Muscle of back (tissue), 13 donors: ENCODE results near the gene TUBB4B. TPM values are rescaled to one million over a fixed set of nuclear protein-coding genes. Genes with fewer than 3 reads are reported as not detected.
A peak's percentile ranks its signal among the peaks of the same experiment; 100 is the strongest.

Experiments used
- DNase-seq, 3 donors: peaks; one replicate each; pipeline versions ENCODE4 v3.0.0 to v3.0.0-alpha.2; 2013
- long read RNA-seq, 9 donors: transcript quantifications; one replicate each; lab custom pipeline, GENCODE V29; 2026
- polyA plus RNA-seq, 10 donors: library from polyadenylated mRNA; unstranded; fragments of 120-200 nt; gene quantifications; one replicate each; pipeline ENCODE4 v1.2.1, GENCODE V29; 2013; ENCODE audit not compliant: insufficient read length in 10 of 10

Gene TUBB4B
- polyA plus RNA-seq: 100 to 1,000 TPM; 125 to 258 (median 160) TPM
- long read RNA-seq, donor 1, transcript TUBB4B-201 (4 exons, 1,637 nt): major isoform, 85 of 93 reads
- long read RNA-seq, donor 1, partial matches to known transcripts: 6 of 93 reads
- long read RNA-seq, donor 1, other reads (novel, unspliced or antisense): 0 of 93 reads
- long read RNA-seq, donor 2, transcript TUBB4B-201 (4 exons, 1,637 nt): major isoform, 73 of 73 reads
- long read RNA-seq, donor 2, partial matches to known transcripts: 0 of 73 reads
- long read RNA-seq, donor 2, other reads (novel, unspliced or antisense): 0 of 73 reads
- long read RNA-seq, donor 3: 0 reads
- long read RNA-seq, donor 4, transcript TUBB4B-201 (4 exons, 1,637 nt): major isoform, 50 of 51 reads
- long read RNA-seq, donor 4, partial matches to known transcripts: 0 of 51 reads
- long read RNA-seq, donor 4, other reads (novel, unspliced or antisense): 0 of 51 reads
- long read RNA-seq, donor 5, transcript TUBB4B-201 (4 exons, 1,637 nt): major isoform, 85 of 201 reads
- long read RNA-seq, donor 5, partial matches to known transcripts: 116 of 201 reads
- long read RNA-seq, donor 5, other reads (novel, unspliced or antisense): 0 of 201 reads
- long read RNA-seq, donor 6, transcript TUBB4B-201 (4 exons, 1,637 nt): major isoform, 94 of 105 reads
- long read RNA-seq, donor 6, partial matches to known transcripts: 11 of 105 reads
- long read RNA-seq, donor 6, other reads (novel, unspliced or antisense): 0 of 105 reads
- long read RNA-seq, donor 7, transcript TUBB4B-201 (4 exons, 1,637 nt): major isoform, 56 of 56 reads
- long read RNA-seq, donor 7, partial matches to known transcripts: 0 of 56 reads
- long read RNA-seq, donor 7, other reads (novel, unspliced or antisense): 0 of 56 reads
- long read RNA-seq, donor 8, transcript TUBB4B-201 (4 exons, 1,637 nt): major isoform, 75 of 78 reads
- long read RNA-seq, donor 8, partial matches to known transcripts: 0 of 78 reads
- long read RNA-seq, donor 8, other reads (novel, unspliced or antisense): 0 of 78 reads
- long read RNA-seq, donor 9, transcript TUBB4B-201 (4 exons, 1,637 nt): major isoform, 7 of 16 reads
- long read RNA-seq, donor 9, partial matches to known transcripts: 9 of 16 reads
- long read RNA-seq, donor 9, other reads (novel, unspliced or antisense): 0 of 16 reads

DNA sequence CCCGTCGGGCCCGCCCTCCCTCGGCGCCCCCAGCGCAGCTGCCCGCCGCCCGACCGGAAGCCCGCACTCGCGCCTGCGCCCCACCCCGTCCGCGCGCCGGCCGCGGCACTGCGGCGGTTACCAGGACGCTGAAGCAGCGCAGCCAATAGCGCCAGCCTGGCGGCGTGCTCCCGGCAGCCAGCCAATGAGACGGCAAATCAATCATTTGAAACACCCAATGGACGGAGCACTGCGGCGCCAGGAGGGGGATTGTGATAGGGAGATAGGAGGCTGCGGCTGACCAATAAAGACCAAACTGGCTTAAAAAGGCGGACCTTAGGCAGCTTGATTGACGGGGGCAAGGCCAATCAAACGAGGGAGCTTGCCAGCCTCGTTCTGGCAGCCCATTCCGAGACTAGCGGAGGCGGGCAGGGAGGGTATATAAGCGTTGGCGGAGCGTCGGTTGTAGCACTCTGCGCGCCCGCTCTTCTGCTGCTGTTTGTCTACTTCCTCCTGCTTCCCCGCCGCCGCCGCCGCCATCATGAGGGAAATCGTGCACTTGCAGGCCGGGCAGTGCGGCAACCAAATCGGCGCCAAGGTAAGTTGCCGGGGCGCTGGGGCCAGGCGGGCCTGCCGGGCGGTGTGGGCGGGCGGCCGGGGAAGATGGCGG lies at the start of gene TUBB4B:
TSS of gene TUBB4B (plus strand) at position 447 of the 649 bp plus-strand sequence. CDS start at position 521, 74 bp downstream.
- peak; percentile 100 for DNase-seq

DNA sequence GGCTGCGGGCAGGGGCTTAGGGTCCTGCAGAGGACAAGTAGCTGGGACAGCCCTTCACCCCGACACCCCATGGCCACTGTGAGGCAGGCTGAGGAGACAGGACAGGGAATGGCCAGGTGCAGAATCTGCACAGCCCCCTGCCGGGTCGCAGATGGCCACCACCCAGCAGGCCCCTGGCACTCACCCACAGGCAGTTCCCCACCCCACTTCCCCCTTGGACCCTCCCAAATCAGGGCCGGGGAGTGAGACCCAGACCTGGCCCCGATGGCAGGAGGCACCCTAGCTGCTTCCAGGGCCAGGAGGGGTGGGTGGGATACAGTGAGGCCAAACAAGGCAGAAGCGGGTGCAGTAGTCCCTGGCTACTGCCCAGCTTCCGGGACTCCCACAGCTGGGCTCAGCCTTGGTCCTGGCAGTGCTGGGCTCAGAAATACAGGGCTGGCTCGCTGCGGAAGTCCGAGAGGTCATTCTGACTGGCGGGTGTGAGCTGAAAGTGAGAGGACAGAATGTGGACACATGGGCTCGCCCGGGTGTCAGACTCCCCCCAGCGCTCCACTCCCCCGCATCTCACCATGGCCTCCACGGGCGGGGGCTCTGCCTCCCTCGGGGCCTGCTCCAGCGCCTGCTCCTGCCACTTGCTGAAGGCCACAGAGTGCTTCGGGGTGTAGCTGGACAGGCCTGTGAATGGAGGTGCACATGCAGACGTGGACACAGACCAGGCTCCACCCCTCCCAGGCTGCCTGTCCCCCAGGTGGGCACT lies 49.2 kb upstream of the TUBB4B start:
- no peak for DNase-seq

DNA sequence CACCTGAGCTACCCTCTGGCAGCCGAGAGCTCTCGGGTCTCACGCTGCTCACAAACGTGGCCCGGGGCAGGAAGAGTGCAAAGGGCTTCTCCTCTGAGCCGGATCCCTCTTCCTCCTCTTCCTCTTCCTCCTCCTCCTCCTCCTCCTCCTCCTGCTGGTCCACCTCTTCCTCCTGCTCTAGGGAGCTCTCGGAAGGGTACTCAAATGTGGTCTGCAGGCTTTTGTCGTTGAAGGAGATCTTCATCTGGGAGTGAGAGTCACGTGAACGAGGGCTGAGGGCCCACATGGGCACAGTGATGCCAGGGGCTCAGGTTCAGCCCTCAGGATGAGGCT lies 48.7 kb upstream of the TUBB4B start:
- no peak for DNase-seq

DNA sequence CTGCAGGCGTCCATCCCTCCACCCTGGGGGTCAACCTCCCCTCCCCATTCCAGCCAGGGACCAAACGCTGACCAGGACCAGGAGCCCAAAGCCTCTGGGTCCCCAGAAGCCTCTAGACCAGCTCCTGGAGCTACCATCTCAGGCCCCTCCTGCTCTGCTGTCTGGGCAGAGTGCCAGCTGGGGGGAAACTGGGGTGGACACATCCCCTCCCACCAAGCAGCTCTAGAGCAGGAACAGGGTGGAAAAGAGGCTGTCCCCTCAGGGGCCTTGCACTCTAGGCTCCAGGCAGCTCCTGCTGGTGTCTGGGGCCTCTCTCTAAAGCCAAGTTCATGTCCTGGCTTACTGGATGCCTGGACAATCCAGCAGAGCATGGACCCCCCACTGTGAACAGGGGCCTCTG lies 48.2 kb upstream of the TUBB4B start:
- no peak for DNase-seq

DNA sequence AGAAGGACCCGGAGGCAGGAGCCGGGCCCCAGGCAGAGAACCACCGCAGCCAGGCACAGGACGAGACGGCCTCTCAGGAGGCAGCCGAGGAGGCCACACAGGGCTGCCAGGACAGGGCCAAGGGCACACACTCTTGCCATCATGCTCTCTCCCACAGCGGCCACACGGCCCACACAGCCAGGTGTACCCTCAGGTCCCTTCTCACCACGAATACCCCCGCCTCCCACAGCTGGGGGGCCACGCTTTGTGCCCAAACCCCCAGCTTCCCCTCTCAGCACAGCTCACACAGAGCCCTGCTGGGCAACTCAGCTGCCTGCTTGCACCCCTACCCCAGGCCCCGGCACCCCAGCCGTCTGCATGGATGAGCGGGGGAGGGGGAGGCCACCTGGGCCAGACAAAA lies 47.3 kb upstream of the TUBB4B start:
- no peak for DNase-seq

DNA sequence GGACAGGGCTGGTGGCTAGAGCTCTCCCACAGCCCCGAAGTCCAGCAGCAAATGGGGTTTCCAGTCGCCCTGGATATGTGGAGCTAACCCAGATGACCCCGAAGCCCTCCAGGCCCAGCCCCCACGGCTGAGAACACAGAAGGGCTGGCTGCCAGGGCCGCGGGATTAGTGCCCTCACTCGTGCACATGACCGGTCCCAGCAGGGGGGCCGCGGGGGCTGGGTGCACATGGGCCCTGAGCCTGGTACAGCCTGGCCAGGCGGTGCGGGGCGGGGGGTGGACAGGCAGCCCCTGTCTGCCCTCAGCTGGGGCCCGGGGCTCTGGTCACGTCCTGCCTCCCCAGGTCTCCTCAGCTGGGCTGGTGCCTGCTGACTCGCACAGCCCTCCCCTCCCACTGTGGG lies 46.7 kb upstream of the TUBB4B start:
- no peak for DNase-seq

DNA sequence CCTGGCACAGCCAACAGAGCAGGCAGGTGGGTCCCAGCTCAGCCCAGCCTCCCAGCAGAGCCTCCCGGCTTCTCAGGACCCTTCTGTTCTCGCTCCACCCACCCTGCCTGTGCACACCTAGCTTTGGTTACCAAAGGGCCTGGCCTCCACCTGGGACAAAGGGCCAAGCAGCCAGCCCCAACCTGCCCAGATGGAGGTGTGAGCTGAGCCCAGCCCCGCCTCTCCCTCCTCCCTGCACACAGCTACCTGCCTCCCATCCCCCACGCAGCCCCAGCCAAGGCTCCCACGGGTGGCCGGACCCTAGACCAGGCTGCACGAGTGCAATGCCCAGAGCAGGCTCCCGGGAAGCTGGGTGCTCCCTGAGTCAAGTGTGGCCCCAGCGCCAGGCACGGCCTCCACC lies 46.2 kb upstream of the TUBB4B start:
- no peak for DNase-seq

DNA sequence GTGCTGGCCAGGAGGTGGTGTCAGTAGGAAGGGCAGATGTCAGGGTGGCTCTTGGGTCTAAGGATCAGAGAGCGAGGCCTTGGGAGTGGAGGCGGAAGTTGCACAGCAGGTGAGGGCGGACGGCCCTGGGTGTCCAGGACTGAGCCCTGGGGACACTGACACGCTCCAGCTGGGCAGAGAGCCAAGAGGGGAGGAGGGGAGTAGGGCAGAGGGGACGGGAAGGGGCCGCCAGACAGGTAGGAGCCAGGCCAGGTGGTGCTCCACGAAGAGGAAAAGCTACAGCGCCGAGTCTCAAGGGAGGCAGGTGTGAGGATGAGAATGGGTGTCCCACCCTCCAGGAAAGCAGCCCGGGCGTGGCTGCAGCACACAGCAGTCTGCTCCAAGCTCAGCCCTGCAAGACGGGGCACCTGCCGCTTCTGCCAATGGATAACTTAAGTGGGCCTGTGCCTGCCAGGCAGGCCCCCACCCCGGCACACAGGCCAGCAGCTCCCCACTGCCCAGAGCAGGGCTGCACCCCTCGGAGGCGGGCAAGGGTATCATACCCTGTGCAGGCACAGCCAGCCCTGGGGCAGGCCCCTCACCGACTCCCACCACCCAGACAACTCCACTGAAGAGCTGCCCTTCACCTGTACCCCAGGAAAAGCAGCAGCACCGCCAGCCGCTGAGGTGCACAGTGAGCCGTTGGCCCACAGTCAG lies 45.4 kb upstream of the TUBB4B start:
- no peak for DNase-seq

DNA sequence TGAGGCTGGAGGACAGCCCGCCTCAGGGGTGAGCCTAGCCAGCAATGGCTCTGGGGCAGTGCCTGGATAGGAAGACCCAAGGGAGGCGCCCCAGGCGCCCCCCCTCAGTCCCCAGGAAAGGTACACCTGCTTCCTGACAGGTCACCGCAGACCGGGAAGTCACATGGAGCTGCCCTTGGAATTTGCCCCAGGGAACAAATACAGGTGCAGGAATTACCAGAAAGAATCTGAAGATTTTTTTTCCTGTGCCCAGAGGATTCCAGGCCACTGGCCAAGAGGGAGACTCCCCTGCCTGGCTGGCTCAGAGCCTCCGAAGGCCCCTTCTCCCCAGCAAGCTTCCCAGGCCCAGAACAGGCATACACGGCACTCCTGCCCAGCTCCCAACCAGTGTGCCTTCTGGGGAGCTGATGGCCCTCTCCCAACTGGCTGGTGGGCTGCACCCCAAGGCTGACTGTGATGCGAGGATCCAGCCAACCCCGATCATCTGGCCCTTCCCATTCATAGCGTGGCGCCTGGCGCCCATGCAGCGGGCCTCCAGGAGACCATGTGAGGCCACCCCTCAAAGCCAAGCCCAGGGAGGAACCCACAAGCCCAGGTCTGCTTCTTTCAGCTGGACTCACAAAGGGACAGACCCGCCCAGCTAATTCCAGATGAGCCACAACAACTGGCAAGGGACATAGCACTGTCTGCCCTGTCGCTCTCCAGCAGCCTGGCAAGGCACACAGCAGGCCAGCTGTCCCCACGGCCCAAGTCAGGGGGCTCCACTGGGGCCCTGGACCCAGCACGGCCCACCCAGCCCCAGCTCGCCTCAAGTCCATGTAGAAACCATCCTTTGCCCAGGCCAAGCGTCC lies 42.8 kb upstream of the TUBB4B start:
- DNase-seq: no peak

DNA sequence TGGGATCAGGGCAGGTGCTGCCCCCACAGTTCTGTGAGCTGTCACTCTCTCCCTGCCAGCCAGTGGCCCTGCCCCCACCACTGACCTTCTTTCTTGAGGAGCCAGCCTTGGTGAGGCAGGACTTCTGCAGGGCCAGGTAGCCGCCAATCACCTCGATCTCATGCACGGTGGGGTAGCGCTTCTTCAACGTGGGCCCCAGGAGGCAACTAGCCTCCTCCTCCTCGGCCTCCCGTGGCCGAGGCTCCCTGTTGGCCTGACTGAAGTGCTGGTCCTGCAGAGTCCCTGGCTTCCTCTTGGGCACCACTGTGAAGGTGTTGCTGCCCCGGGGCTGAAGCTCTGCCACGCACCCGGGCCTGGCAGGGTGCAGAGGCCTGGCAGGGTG lies 42.2 kb upstream of the TUBB4B start:
- no peak for DNase-seq

DNA sequence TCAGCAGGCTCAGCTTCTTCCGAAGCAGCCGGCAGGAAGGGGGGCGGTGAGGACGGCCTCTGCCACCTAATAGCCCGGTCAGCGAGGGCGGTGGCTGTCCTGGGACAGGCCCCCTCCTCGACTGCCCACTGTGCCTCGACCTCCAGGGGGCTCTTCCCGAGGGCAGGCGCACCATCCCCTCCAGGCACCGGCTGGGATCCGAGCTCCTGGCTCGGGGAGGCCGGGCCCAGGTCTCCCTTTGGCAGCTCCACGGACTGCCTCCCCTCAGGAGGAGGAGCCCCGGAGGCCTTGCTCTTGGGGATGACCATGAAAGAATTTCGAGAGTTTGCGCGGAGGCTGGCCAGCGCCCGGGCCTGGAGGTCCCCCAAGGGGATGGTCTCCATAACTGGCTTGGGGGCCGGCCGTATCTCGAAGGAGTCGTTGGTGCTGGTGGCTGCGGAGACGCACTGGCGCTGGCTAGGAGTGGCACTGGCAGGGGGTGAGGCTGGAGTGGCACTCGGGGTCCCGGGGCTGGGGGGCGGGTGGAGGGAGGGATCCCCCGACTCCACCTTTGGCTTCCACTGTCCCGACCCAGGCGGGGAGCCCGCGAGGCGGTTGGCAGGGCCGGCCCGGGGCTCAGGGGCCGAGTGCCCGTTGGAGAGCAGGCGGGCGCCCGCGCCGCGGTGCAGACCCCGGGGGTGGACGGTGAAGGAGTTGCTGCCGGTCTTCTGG lies 41.5 kb upstream of the TUBB4B start:
- no peak for DNase-seq

DNA sequence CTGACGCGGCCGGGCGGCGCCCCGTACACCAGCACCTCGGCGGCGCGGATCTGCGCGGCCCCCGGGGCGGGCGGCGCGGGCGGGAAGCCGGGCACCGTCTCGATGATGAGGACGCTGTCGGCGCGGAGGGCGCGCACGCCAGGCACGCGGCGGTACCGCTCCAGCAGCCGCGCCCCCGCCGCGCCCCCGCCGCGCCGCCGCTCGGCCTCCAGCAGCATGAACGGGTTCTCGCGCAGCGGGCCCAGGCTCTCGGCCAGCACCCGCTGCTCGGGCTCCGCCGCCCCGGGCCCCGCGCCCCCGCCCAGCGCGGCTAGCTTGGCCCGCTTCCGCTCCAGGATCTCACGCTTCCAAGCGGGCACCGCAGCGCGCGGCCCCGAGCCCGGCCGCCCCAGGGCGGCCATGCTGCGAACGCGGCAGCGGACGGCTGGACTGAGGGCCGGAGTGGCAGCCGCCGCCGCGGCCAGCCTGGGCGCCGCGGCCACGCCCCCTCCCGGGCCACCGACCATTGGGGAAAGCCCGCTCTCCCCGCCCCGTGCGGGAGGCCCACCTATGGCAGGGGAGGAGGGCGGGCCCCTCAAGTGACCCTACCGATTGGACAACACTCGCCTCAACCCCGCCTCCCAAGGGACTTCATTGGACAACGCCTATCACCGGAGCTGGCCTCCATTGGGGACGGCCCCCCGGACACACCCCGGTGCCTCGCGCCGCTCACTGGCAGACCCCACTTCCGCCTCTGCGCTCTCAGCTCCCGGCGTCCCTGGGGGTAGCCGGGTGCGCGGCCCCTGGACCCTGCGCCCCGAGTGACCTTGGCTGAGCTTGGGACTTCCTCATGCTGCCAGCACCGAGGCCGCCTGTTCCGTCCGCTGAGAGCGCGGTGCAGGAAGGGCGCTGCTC lies 40.5 kb upstream of the TUBB4B start, which contains the start of gene TPRN:
TSS of gene TPRN (minus strand) at position 431 of the 894 bp plus-strand sequence. CDS start at position 401, 30 bp downstream.
- peak; percentile 98 to 99 (median 98) for DNase-seq

DNA sequence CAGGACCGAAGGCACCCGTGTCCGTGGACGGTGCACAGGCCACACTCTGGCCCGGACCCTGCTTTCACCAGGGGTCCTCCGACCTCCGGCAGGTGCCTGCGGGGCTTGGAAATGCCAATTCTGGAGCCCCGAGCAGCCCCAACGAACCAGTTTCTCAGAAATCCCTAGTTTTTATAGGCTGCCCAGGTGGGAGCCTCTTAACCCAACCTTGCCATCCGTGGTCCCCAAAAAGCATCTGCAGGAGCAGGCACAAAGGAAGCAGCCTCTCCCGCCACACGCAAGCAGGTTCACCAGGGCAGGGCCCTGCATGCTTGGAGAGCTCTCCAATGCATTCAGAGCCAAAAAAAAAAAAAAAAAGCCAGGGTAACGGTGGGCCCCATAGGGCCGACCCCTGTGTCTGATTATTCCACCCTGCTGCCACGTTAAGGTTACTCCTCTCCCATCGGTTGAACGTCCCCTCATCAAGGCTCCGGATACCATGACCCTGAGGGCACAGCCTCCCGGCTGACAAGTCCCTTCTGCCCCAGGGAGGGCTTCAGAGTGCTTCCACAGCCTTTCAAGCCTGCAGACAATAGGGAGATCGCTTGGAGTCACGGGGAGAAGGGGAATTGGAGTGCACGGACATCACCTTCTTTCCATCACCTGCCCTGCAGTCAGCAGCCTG lies 39.8 kb upstream of the TUBB4B start:
- no peak for DNase-seq

DNA sequence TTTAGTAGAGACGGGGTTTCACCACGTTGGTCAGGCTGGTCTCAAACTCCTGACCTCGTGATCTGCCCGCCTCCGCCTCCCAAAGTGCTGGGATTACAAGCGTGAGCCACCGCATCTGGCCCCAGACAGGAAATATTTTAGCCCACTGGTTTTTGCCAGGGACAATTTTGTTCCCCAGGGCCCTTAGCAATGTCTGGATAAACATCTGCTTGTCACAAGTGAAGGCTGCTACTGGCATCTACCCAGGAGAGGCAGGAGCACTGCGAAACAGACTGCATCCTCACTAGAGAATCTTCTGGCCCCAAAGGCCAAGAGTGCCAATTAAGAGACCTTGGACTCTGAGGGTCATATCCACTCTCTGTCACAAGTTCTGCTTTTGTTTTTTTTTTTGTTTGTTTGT lies 38.1 kb upstream of the TUBB4B start:
- no peak for DNase-seq

DNA sequence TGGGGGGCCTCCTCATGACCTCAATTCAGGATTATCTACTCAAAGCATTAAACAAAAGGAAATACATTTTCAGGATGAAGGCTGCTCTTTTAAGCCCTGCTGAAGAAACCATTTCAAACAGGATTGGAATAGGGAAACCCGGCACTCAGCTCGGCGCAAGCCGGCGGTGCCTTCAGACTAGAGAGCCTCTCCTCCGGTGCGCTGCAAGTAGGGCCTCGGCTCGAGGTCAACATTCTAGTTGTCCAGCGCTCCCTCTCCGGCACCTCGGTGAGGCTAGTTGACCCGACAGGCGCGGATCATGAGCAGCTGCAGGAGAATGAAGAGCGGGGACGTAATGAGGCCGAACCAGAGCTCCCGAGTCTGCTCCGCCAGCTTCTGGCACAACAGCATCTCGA lies 36.4 kb upstream of the TUBB4B start:
- no peak for DNase-seq

DNA sequence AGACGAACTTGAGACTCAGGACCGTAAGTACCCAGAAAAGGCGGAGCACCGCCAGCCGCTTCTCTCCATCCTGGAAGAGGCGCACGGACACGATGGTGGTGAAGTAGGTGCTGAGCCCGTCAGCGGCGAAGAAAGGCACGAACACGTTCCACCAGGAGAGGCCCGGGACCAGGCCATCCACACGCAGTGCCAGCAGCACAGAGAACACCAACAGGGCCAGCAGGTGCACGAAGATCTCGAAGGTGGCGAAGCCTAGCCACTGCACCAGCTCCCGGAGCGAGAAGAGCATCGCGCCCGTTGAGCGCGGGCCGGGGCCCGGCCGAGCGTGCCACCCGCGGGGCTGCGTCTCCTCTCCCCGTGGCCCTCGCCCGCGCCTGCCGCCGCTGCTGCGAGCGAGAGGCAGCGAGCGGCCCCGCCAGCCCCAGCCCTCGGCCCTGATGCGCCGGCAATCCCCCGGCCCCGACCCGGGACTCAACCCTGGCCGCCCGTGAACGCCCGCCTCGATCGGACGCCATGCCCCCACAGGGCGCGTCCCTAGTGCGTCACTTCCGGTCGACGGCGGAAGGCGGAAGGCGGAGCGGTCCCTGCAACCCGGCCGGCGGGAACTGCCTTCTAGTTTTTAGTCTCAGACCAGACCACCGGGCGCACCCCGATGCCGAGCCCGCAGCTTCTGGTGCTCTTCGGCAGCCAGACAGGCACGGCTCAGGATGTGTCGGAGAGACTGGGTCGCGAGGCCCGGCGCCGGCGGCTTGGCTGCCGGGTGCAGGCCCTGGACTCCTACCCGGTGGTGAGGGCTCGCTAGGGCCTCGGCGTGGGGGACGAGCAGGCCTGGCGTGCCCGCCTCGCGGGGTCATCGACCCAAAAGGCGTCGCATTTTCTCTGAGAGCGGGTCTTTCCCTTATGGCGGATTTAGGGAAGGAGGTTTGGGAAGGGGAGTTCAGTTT lies 35.7 kb upstream of the TUBB4B start, which contains the start of the genes NDOR1 and TMEM203:
TSS of gene NDOR1 (plus strand) at position 575 of the 944 bp plus-strand sequence. CDS start at position 653, 78 bp downstream.
TSS of gene TMEM203 (minus strand) at position 523 of the 944 bp plus-strand sequence. CDS start at position 289, 234 bp downstream.
- peak; percentile 86 to 96 (median 94) for DNase-seq
